G401 (cell line): ENCODE data around the gene MRM2. TPM values are rescaled to one million over a fixed set of nuclear protein-coding genes. Genes with fewer than 3 reads are reported as not detected.

Experiments used
- DNase-seq: peaks from one replicate; pipeline ENCODE4 v3.0.0-alpha.2; 2015; ENCODE audit warnings: low spot score
- in situ Hi-C: cut with HindIII; loops from 2 replicates; pipeline ENCODE4 v1.10.0; 2016; ENCODE audit warnings: low sequenced_read_pairs, mixed read lengths
- total RNA-seq: library from RNA; depleted of rRNA; stranded (reverse); fragments of >200 nt; shearing (Covaris generic); gene quantifications from 2 replicates; pipeline ENCODE4 v1.2.3, GENCODE V29; 2014

The MRM2 gene
- total RNA-seq, 1 experiment from 2014 or later: 57.8 TPM

DNA sequence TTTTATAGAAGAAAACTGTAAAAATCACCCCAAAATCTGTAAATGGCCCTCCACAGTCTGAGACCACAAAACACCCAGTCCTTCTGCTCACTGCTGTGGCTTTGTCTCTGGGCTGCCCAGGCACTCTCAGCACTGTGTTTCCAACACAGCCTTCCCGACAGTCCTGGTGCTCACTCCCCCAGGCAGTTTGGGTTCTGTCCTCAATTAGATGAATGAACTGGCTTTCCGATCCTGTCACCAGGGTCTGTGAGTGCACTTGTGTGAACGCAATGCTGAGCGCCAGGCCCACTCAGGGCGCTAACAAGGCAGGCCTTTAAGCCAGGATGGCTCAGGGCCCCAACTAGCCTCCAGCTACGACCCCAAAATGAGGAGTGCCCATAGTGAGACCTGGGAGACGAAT, 12.5 kb downstream of the MRM2 start:
- in situ Hi-C loops: no loop called here
- DNase-seq: no peak

DNA sequence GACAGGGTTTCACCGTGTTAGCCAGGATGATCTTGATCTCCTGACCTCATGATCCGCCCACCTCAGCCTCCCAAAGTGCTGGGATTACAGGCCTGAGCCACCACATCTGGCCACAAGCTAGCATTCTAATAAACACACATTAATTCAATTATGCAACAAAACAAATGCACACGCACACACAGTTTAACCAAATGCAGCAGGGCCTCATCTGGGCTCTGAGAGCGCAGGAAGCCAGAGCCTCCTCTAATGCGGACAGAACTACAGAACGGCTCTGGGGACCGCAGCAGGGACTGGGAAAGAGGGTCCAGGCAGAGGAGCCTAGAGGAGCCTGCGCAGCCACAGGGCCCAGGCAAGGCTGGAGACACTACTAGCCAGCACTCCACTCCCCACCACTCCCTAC, 13.1 kb downstream of the MRM2 start:
- in situ Hi-C loops: no loop called here
- DNase-seq: no peak

DNA sequence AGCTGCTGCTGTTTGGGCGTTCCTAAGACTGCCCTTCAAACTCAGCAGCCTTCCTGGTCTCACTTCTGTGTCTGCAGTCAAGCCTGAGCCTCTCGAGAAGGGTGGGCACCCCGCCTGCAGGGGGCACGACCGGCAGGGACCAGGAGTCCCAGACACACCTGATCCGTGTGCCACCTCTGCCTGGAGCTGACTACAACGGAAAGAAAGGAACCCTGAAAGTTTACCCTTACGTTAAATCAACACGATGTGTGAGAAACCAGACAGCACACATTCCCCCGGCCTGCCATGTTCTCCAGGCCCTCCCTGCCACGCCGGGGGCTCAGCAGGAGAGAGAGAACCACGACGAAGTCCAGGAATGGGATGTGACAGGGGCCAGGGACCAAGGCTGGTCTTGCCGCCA, 14.3 kb downstream of the MRM2 start:
- DNase-seq: no peak
- in situ Hi-C loops: no loop called here

DNA sequence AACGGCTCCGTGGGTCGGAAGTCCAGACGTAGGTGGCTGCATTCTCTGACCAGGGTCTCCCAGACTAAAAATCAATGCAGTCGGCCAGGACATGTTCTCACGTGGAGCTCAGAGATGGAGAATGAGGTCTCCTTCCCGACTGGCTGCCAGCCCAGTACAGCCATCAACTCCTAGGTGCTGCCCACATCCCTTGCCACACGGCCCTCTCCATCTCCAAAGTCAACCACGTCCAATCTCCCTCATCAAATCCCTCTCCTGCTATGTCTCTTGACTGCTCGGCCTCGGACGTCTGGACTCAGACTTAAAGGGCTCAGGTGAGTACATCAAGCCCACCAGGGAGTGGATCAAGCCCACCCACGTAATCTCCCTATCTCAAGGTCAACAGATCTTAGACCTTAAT, 16.2 kb downstream of the MRM2 start:
- DNase-seq: no peak
- in situ Hi-C loops: no loop called here

DNA sequence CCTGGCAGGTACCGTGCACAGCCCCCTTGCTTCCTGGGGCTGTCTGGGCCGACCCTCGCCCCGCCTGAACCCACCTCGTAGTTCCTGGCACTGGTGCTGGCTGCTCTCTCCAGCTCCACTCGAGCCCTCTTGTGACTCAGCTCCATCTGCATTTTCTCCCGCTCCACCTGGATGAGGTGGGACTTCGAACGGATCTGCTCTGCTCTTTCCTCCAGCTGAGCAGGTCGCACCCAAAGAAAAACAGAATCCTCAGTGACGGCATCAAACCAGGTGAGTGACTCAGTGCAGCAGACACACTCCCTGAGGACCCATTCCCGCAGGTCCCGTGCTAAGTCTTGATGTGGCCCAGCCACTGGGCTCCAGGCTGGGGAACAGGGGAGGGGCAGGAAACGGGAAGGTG, 16.7 kb downstream of the MRM2 start:
- no peak for DNase-seq
- in situ Hi-C loops: no loop called here

DNA sequence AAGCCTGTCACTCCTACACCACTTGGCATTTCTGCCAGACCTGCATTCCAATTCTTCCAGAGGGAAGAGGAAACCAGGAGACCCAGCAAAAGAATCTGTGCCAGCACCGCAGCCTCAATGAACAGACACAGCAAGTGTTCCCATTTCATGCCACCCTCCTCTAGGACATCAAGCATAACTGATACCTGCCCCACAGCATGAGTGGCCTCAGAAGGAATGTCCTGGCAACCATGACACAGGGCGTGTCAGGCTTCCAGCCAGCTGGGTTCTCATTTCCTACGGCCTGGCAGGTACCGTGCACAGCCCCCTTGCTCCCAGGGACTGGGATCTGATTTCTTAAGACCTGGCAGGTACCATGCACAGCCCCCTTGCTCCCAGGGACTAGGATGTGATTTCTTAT, 17.1 kb downstream of the MRM2 start:
- in situ Hi-C loops: no loop called here
- no peak for DNase-seq

DNA sequence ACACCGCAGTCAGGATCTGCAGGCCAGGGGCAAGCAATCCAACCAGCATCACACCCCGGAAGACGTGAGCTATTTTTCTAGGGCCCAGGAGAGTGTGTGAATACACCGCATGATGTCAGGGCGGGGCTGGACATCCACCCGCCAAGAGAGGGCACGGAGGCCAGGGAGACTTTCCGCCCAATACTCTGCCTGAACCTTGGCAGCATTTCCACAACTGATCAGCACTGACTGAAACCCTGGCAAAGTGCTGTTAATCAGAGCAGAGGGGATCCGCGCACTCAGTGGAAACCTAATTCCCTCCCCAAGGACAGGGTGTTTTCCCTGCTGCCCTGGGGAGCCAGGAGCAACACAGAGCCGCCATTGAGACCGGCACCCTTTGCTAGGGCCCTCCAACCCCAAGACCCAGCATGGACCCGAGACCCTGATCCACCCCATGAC, 17.5 kb downstream of the MRM2 start:
- no peak for DNase-seq
- in situ Hi-C loops: no loop called here

DNA sequence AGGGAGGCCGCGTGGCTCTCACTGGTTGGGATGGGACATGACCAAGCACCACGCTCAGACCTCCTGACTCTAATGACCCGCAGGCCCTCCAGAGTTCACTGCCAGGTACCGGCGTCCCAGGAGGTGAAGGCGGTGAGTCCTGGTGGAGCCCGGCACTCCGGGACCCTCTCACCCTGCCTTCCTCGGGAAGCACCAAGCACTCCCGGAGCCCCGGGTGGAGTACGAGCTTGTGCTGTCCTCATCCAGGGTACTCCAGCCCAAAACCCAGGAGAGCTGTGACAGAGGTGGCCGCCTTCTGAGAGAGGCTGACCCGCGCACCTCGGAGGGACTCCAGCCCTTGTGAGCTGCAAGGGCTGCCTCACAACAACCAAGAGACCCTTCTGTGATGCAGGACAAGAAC, 18.7 kb downstream of the MRM2 start:
- in situ Hi-C loops: no loop called here
- no peak for DNase-seq

DNA sequence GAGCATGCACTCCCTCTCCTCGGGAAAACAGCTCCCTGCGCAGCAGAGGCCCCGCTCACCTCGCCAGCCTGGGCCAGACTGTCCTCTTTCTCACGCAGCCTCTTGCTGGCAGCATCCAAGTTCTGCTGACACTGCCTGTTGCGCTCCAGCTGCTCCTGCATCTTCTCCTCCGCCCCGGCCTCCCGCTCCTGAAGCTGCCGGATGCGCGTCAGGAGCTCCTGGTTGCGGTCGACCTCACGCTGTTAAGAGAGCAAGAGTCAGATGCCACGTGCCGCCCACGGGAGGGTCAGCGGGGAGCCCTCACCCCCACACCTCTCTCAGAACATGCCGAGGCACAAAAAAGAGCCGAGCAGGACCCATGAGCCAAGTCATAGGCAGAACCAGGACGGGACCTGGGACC, 19.5 kb downstream of the MRM2 start:
- DNase-seq: no peak
- in situ Hi-C loops: no loop called here

DNA sequence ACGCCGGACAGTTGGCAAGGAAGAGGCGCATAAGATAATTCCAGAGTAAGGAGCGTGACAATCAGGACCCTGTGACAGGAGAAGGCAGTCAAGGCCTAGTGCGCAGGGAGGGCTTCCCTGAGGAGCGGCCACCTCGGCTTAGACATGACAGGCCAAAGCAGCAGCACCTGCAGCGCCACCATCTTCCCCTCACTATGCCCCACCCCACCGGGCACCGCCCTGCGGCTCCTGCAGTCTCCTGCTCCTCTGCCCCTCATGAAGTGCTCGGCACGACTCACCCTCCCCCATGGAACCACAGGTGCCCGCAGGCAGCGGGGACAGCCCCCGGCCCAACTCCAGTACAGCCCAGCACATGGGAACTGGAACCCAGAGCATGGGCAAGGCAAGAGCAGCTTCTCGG, 21.1 kb downstream of the MRM2 start:
- no peak for DNase-seq
- in situ Hi-C loops: no loop called here

DNA sequence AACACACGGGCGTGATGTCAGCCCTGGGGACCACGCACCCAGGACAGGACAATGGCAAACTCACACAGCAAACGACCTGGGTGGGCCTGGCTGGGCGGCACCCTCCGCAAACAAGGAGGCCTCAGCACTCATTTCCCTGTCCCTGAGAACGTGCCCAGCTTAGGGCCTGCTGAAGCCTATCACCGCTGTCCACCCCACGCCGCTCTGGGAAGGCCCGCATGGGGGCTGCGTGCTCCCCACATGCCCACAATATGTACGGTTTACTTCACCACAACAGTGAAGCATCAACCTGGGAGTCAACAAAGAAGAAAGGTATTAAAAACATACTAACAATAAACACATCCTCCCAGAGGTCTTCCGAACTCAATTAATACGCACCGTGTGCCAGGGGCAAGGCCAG, 21.5 kb downstream of the MRM2 start:
- in situ Hi-C loops: no loop called here
- no peak for DNase-seq

DNA sequence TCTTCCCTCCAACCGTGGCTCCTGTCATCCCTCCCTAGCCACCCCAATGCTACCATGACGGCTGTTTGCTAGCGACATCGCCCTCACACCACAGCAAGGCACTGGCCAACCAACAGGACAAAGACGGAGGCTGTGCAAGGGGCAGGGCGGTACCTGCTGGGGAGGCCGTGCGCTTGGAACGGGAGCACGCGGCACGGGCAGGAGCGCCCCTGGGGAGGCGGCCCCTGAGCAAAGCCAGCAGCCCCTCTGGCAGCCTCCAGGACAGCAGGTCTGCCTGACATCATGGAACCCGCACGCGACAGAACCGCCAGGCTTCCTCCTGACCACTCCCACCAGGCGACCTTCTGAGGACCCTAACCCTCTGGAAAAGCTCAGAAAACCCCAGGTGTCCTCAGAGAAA, 22.0 kb downstream of the MRM2 start:
- no peak for DNase-seq
- in situ Hi-C loops: no loop called here

DNA sequence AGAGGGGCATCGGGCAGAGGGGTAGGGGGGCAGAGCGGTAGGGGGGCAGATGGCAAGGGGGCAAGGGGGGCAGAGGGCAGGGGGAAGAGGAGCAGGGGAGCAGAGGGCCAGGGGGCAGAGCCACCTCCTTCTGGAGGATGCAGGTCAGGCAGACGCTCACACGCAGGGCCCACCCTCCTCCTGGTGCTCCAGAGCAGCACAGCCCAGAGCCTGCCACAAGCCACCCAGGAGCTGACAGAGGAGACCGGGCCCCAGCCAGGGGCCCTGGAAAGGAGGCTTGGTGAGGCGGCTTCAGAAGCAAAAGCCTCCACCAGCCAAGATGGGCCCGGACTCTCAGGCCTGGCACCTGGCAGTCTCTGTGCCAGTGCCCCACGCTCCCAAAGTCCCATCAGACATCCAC, 22.4 kb downstream of the MRM2 start:
- no peak for DNase-seq
- in situ Hi-C loops: no loop called here

DNA sequence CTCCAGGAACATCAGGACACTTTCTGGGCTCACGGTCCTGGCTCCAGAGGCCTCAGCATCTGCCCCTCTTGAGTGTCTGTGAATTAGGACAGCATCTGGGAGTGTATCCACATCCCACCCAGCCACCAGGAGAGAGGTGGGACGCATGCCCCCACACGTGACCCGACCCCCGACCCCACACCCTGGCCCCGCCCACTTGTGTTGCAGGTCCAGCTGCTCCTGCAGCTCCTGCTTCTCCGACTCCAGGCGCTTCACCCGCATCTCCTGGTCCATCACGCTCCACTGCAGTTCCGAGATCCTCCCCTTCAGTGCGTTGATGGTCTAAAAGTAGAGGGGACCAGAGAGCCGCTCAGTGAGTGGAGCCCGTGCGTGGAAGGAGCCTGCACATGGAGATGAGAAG, 22.9 kb downstream of the MRM2 start:
- in situ Hi-C loops: no loop called here
- no peak for DNase-seq

DNA sequence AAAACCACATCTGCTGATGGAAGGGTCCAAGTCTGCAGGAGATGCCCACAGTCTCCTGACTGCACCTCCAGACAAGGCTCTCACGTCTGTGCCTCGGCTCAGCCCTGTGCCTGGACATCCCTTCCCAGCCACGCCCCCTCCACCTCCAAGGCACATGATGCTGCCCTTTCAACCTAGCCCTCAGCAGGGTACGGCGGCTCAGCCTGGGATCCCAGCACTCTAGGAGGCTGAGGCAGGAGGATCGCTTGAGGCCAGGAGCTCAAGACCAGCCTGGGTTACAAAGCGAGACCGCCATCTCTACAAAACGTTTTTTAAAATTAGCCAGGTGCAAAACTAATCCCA, 23.6 kb downstream of the MRM2 start:
- in situ Hi-C loops: no loop called here
- no peak for DNase-seq

DNA sequence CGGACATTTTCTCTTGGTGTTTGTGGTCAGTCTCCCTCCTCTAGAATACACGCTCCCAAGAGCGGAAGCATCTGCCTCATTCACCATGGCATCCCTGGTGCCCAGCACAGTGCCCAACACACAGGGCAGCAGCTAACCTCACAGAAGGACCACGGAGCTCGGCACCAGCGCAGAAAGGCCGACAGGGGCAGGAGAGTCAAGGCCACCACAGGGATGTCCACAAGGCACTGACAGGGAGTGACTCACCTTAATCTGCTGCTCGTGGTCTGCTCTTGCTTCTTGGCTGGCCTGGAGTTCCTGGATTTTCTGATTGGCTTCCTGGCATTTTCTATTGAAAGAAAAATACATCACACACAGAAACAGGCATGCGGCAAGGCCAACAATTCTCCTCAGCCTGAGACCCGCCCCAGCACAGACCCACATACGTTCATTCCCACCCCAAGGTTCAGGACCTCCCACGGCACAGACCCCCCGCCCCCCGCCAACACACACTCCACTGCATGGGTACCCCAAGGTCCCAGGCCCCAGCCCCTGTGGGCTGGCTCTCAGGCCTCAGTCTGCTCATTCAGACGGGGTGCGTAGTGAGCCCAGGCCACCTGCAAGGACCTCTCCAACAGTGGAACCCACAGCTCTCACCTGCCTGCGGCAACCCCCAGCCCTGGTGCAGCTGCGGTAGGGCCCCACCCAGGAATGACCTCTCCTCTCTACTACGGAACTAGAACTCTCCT, 24.1 kb downstream of the MRM2 start:
- DNase-seq: no peak
- in situ Hi-C loops: no loop called here

DNA sequence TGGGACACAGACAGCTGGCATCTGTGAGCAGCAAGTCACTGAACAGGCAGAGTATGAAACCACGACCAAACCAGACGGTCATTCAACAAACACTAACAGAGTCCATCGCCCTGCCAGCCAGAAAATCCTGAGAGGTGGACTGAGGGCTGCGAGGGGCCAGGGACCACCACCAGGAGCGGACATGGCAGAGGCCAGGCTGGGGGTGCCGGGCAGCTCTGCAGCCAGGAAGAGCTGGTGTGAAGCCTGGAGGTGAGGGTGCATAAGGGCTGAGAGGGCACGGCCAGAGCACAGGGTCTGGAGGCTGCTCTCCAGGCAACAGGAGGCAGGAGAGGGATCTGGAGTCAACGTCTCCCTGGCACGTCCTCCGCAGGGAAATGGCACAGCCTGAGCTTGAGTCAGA, 24.8 kb downstream of the MRM2 start:
- DNase-seq: no peak
- in situ Hi-C loops: no loop called here

DNA sequence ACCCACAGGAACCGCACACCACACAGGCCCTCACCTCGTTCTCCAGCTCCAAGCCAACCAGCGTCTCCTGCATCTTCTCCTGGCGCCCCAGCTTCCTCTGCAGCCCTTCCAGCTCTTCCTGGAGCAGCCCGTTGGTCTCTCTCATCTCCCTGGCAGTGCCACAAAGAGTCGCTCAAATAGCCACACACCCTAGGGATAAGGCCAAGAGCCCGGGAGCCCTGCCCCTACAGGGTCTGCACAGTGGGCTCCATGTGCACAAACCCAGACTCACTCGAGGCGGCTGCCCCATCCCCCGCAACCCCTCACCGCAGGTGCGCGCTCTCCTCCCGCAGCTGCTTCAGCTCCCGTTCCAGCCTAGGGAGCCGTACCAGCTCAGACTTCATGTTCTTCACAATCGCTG, 26.2 kb downstream of the MRM2 start:
- in situ Hi-C loops: no loop called here

DNA sequence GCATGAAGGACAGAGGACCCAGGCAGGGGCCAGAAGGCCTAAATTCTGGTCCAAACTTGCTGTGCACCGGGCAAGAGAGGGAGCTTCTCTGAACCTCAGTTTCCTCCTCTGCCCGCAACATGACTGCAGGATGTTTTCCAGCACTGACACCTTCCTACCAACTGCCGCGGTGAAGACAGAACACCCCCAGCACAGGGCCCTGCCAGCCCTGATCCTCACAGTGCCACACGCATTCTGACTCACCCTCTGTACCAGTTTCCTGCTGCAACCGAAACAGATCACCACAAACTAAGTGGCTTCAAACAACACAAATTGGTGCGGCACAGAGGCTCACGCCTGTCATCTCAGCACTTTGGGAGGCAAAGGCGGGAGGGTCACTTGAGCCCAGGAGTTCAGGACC, 27.4 kb downstream of the MRM2 start:
- in situ Hi-C loops: no loop called here
- DNase-seq: no peak

More for the DNA sequence above, 26.2 kb downstream of the MRM2 start:
- no peak for DNase-seq

DNA sequence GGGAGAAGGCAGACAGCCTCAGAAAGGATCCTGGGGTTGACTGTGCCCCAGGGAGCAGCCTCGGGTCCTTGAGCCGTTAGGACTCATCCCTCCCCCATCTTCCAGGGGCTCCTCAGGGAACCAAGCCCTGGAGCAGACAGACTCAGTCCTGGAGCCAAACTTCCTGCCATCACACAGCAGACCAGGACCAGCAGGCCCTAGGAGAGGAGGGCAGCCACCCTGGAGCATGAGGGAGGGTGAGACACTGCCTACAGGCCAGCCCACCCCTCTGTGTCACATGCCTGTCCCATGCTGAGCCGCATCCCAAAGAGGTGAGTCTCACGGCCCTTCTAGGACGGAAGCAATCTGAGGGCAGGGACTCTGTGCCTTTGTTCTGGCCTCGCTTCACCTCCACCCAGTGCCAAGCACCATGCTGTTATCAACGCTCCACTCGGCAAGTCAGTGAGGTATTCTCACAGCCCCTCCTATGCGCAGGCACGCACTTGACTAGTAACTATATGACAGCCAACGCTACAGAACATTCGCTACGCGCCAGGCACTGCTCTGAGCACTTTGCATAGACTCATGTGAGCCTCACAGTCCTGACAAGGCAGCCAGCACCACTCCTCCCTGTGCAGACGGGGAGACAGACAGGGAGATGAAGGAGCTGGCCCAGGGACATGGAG, 28.3 kb downstream of the MRM2 start:
- DNase-seq: no peak
- in situ Hi-C loops: no loop called here

DNA sequence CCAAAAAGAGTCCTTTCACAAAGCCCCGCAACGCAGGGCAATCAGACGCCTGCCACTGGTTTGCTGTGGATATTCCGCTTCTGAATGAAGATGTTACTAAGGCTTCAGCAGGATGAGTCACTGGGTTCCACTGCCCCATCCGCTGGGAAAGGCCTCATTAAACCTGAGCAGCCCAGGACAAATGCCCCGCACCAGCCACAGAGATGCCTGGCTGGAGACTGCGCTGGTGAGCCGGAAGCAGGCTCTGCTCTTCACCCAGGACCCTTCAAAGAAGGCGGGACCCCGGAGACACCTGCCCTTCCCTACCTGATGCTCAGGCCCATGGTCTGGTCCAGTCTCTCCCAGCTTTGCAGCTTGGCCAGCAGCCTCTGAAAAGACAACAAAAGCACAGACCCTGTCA, 29.1 kb downstream of the MRM2 start:
- DNase-seq: no peak
- in situ Hi-C loops: no loop called here
